MM.1S (cell line): ENCODE results near the gene ZDHHC21.

Experiments
- DNase-seq: peaks from one replicate; pipeline ENCODE4 v3.0.0-alpha.2; 2015
- H2AFZ ChIP-seq: fragments of 300-600 bp; sonication (generic); 2 replicates; pipeline ENCODE4 v1.6.0; 2016; ENCODE audit warnings: antibody characterized with exemption, low read length
- H3F3A ChIP-seq: fragments of 300-600 bp; sonication (generic); 2 replicates; pipeline ENCODE4 v1.6.1; 2016; ENCODE audit warnings: mild to moderate bottlenecking, antibody characterized with exemption, low read length, moderate library complexity, mixed read lengths; ENCODE audit not compliant: insufficient read depth
- H3K27ac ChIP-seq: fragments of 300-600 bp; sonication (generic); 2 replicates; pipeline ENCODE4 v1.5.1; 2016; ENCODE audit warnings: mild to moderate bottlenecking, low read length
- H3K27me3 ChIP-seq: fragments of 300-600 bp; sonication (generic); replicated peaks from 2 replicates; pipeline ENCODE4 v1.6.0; 2016; ENCODE audit warnings: low read length; ENCODE audit not compliant: insufficient read depth
- H3K36me3 ChIP-seq: fragments of 300-600 bp; sonication (generic); replicated peaks from 2 replicates; pipeline ENCODE4 v1.6.1; 2016; ENCODE audit warnings: mild to moderate bottlenecking, low read length, mixed read lengths; ENCODE audit not compliant: insufficient read depth
- H3K4me1 ChIP-seq: fragments of 300-600 bp; sonication (generic); 2 replicates; pipeline ENCODE4 v1.6.1; 2016; ENCODE audit warnings: low read length, mixed read lengths
- H3K4me2 ChIP-seq: fragments of 300-600 bp; sonication (generic); 2 replicates; pipeline ENCODE4 v1.6.0; 2016; ENCODE audit warnings: low read depth, low read length
- H3K4me3 ChIP-seq: fragments of 300-600 bp; sonication (generic); 2 replicates; pipeline ENCODE4 v1.5.1; 2016; ENCODE audit warnings: low read length, mixed read lengths
- H3K79me2 ChIP-seq: fragments of 300-600 bp; sonication (generic); 2 replicates; pipeline ENCODE4 v1.6.1; 2016; ENCODE audit warnings: mixed run types, low read length, mixed read lengths
- H3K9ac ChIP-seq: fragments of 300-600 bp; sonication (generic); 2 replicates; pipeline ENCODE4 v1.6.1; 2016; ENCODE audit warnings: low read length, mixed read lengths
- H3K9me2 ChIP-seq: fragments of 300-600 bp; sonication (generic); replicated peaks from 2 replicates; pipeline ENCODE4 v1.6.1; 2016; ENCODE audit warnings: mild to moderate bottlenecking, low read length, mixed read lengths; ENCODE audit not compliant: insufficient read depth
- H3K9me3 ChIP-seq: fragments of 300-600 bp; sonication (generic); replicated peaks from 2 replicates; pipeline ENCODE4 v1.6.1; 2016; ENCODE audit warnings: mild to moderate bottlenecking, low read length, mixed read lengths; ENCODE audit not compliant: insufficient read depth
- H4K20me1 ChIP-seq: fragments of 300-600 bp; sonication (generic); 2 replicates; pipeline ENCODE4 v1.6.1; 2016; ENCODE audit warnings: mild to moderate bottlenecking, low read length, moderate library complexity, mixed read lengths; ENCODE audit not compliant: insufficient read depth
- CTCF ChIP-seq: fragments of 300-600 bp; sonication (generic); IDR thresholded peaks from 2 replicates; pipeline ENCODE4 v1.5.1; 2016; ENCODE audit warnings: antibody characterized with exemption, low read length, mixed read lengths
- EZH2 ChIP-seq: fragments of 300-600 bp; sonication (generic); optimal IDR thresholded peaks from 2 replicates; pipeline ENCODE3; 2017; ENCODE audit warnings: low read depth, mild to moderate bottlenecking, antibody characterized with exemption, low read length, mixed read lengths
- EZH2phosphoT487 ChIP-seq: fragments of 300-600 bp; sonication (generic); IDR thresholded peaks from 2 replicates; pipeline ENCODE4 v1.6.1; 2018; ENCODE audit warnings: antibody characterized with exemption, low read length

The ZDHHC21 gene

GRCh38 chr9:14578030-14578429 lies 115.2 kb downstream of the ZDHHC21 start:
- H2AFZ ChIP-seq: no peak overlapping the region
- TF ChIP-seq CTCF: no peak
- TF ChIP-seq EZH2phosphoT487: no peak
- no peak for TF ChIP-seq EZH2
- H3K4me2 ChIP-seq: no peak overlapping the region
- H3K79me2 ChIP-seq: no peaks in the 10 kb centered on the region
- no peaks in the 10 kb centered on the region for H3K36me3 ChIP-seq
- H3K9me2 ChIP-seq: no peaks in the 10 kb centered on the region
- no peaks in the 10 kb centered on the region for H3K9me3 ChIP-seq
- H3K27ac ChIP-seq: no peak overlapping the region
- no peaks in the 10 kb centered on the region for H3K27me3 ChIP-seq
- DNase-seq: no peak
- H3K4me1 ChIP-seq: no peaks in the 10 kb centered on the region
- H3K9ac ChIP-seq: no peak overlapping the region
- H3K4me3 ChIP-seq: no peak overlapping the region
- no peaks in the 10 kb centered on the region for H3F3A ChIP-seq
- H4K20me1 ChIP-seq: no peaks in the 10 kb centered on the region

- no peaks in the 10 kb centered on the region for H3K27me3 ChIP-seq
- H3K36me3 ChIP-seq: no peaks in the 10 kb centered on the region
- no peaks in the 10 kb centered on the region for H3F3A ChIP-seq
- no peaks in the 10 kb centered on the region for H3K79me2 ChIP-seq
- H3K9me3 ChIP-seq: no peaks in the 10 kb centered on the region
- H3K4me1 ChIP-seq: no peaks in the 10 kb centered on the region
- no peaks in the 10 kb centered on the region for H3K9me2 ChIP-seq
- H3K9ac ChIP-seq: no peak overlapping the region
- H2AFZ ChIP-seq: no peak overlapping the region
- H4K20me1 ChIP-seq: no peaks in the 10 kb centered on the region
- no peak for DNase-seq
- TF ChIP-seq EZH2phosphoT487 (no peak), EZH2 (no peak), CTCF (no peak)
- H3K27ac ChIP-seq: no peak overlapping the region
- H3K4me3 ChIP-seq: no peak overlapping the region
- no peak overlapping the region for H3K4me2 ChIP-seq
These were observed 119.1 kb downstream of the ZDHHC21 start for GRCh38 chr9:14574173-14574572.

- Histone ChIP-seq H3K4me3 (no peak overlapping the region), H3K27me3 (no peaks in the 10 kb centered on the region), H3K4me1 (no peaks in the 10 kb centered on the region), H3K27ac (no peak overlapping the region), H3K9me3 (no peaks in the 10 kb centered on the region), H3K36me3 (no peaks in the 10 kb centered on the region), H3K79me2 (no peaks in the 10 kb centered on the region), H4K20me1 (no peaks in the 10 kb centered on the region), H3F3A (no peaks in the 10 kb centered on the region), H3K9ac (no peak overlapping the region), H3K9me2 (no peaks in the 10 kb centered on the region), H2AFZ (no peak overlapping the region), H3K4me2 (no peak overlapping the region)
- no peak for TF ChIP-seq CTCF
- TF ChIP-seq EZH2: no peak
- no peak for TF ChIP-seq EZH2phosphoT487
- DNase-seq: no peak
These were observed 119.9 kb downstream of the ZDHHC21 start for GRCh38 chr9:14573319-14573718.
